K562 (cell line): ENCODE data around the gene MBD3L4. TPM values are rescaled to one million over a fixed set of nuclear protein-coding genes. Genes with fewer than 3 reads are reported as not detected.
A peak's percentile ranks its signal among the peaks of the same experiment; 100 is the strongest.

Experiments
- ATAC-seq: fragments of 200-7000 bp; cut with Tn5 transposase; 3 replicates; pipeline ENCODE4 v1.9.1; 2020; ENCODE audit warnings: moderate library complexity
- BruUV-seq: library from RNA; stranded (reverse); fragments of 400-500 nt; replicated peaks from 2 replicates; lab custom pipeline; 2021; lab: Mats Ljungman, UMichigan
- CTCF ChIA-PET: fragments of 300-600 bp; formaldehyde crosslinking; extraction: SDS; loops from one replicate; lab custom pipeline; 2021; ENCODE audit warnings: low intra/inter-chr PET ratio; lab: Yijun Ruan, JAX
- POLR2A ChIA-PET: fragments of 300-600, 350-650 bp; sonication (Branson Sonifier 250); formaldehyde crosslinking; extraction: SDS; loops from one replicate; lab custom pipeline; 2021; ENCODE audit warnings: antibody characterized with exemption, inconsistent platforms; lab: Yijun Ruan, JAX
- DNase-seq, 4 experiments: peaks; one replicate each; pipeline versions ENCODE4 v3.0.0 to v3.0.0-alpha.2; 2011 to 2018; ENCODE audit warnings: low spot score in 3 of 4, mixed read lengths in 3 of 4; ENCODE audit errors: extremely low read depth in 1 of 4
- FAIRE-seq: peaks from 2 replicates; lab custom pipeline; 2011; peaks lifted over from hg19 to GRCh38; lab: Jason Lieb, UNC
- H2AFZ ChIP-seq: 2 replicates; pipeline ENCODE4 v1.6.0; 2011; ENCODE audit warnings: low read depth, low read length, control low read depth, inconsistent platforms
- H3K27ac ChIP-seq: fragments of 200-600 bp; 3 replicates; pipeline ENCODE4 v1.8.0; 2011; ENCODE audit warnings: low read depth, mild to moderate bottlenecking, control low read depth, inconsistent platforms, low read length, moderate library complexity, mixed read lengths; ENCODE audit errors: extremely low read depth
- H3K27me3 ChIP-seq, 2 experiments: fragments of 300-600 bp in 1 of 2; 2 replicates in 1 of 2; 3 replicates in 1 of 2; pipeline versions ENCODE4 v1.6.0 to v1.8.0; 2011; ENCODE audit warnings: inconsistent platforms in 2 of 2, low read length in 2 of 2, mild to moderate bottlenecking in 1 of 2, mixed read lengths in 1 of 2, moderate library complexity in 1 of 2; ENCODE audit not compliant: control insufficient read depth in 2 of 2, insufficient read depth in 2 of 2
- H3K36me3 ChIP-seq: fragments of 300-600 bp; 3 replicates; pipeline ENCODE4 v1.8.0; 2011; ENCODE audit warnings: mild to moderate bottlenecking, low read length, inconsistent platforms; ENCODE audit not compliant: control insufficient read depth, insufficient read depth
- H3K4me1 ChIP-seq, 2 experiments: fragments of 200-600 bp in 1 of 2; replicated peaks in 1 of 2; 2 replicates in 1 of 2; 3 replicates in 1 of 2; pipeline versions ENCODE4 v1.5.1 to v1.8.0; 2011; ENCODE audit warnings: inconsistent platforms in 2 of 2, low read length in 2 of 2, mild to moderate bottlenecking in 1 of 2, mixed read lengths in 1 of 2, moderate library complexity in 1 of 2; ENCODE audit not compliant: control insufficient read depth in 2 of 2, insufficient read depth in 2 of 2
- H3K4me2 ChIP-seq: 2 replicates; pipeline ENCODE4 v1.6.1; 2011; ENCODE audit warnings: low read length, control low read depth, inconsistent platforms, mixed read lengths; ENCODE audit not compliant: insufficient read depth
- H3K4me3 ChIP-seq: fragments of 200-600 bp; sonication (generic), shearing (Covaris generic); 2 replicates; pipeline ENCODE4 v1.5.1; 2016; ENCODE audit warnings: control low read depth, inconsistent platforms
- H3K79me2 ChIP-seq: fragments of 200-600 bp; 3 replicates; pipeline ENCODE4 v1.8.0; 2011; ENCODE audit warnings: low read length, inconsistent platforms; ENCODE audit not compliant: control insufficient read depth, insufficient read depth
- H3K9ac ChIP-seq, 2 experiments: 2 replicates each; pipeline versions ENCODE4 v1.6.0 to v1.6.1; 2011; ENCODE audit warnings: low read depth in 2 of 2, low read length in 2 of 2, control low read depth in 1 of 2, inconsistent platforms in 1 of 2, mild to moderate bottlenecking in 1 of 2, mixed read lengths in 1 of 2; ENCODE audit not compliant: insufficient read depth in 1 of 2
- H3K9me1 ChIP-seq: one replicate; pipeline ENCODE4 v1.6.0; 2011; ENCODE audit warnings: inconsistent platforms, mild to moderate bottlenecking, low read length, moderate library complexity; ENCODE audit not compliant: control insufficient read depth, insufficient read depth
- H3K9me3 ChIP-seq: replicated peaks from 2 replicates; pipeline ENCODE4 v1.5.1; 2011; ENCODE audit warnings: low read depth, low read length, inconsistent platforms; ENCODE audit not compliant: control insufficient read depth, insufficient read depth
- H4K20me1 ChIP-seq: replicated peaks from 2 replicates; pipeline ENCODE4 v1.6.1; 2011; ENCODE audit warnings: low read length, inconsistent platforms, mixed read lengths; ENCODE audit not compliant: control insufficient read depth, insufficient read depth
- ARID1B ChIP-seq: fragments of 450-650 bp; IDR thresholded peaks from 2 replicates; pipeline ENCODE4 v1.6.1; 2016; ENCODE audit warnings: antibody characterized with exemption, mild to moderate bottlenecking, inconsistent platforms
- CEBPG ChIP-seq, 3 experiments: fragments of 200-800 bp in 1 of 3; sonication (Bioruptor generic) in 1 of 3; sonication (generic) in 1 of 3; formaldehyde crosslinking in 1 of 3; IDR thresholded peaks in 2 of 3; conservative IDR thresholded peaks in 1 of 3; 2 replicates each; pipeline versions ENCODE4 v1.6.1 to v1.8.0; 2016 to 2022; ENCODE audit warnings: missing compliant biosample characterization in 2 of 3, missing genetic modification characterization in 2 of 3, mild to moderate bottlenecking in 1 of 3, missing genetic modification reagents in 1 of 3
- ELF4 ChIP-seq: fragments of 450-650 bp; formaldehyde crosslinking; IDR thresholded peaks from 2 replicates; pipeline ENCODE4 v1.4.0; 2022; ENCODE audit warnings: missing genetic modification characterization
- PHF8 ChIP-seq: fragments of 200-600 bp; sonication (generic); IDR thresholded peaks from 2 replicates; pipeline ENCODE4 v1.6.1; 2012; ENCODE audit warnings: mixed run types, mild to moderate bottlenecking, inconsistent platforms, low read length, moderate library complexity, borderline replicate concordance
- POLR2B ChIP-seq: fragments of 450-650 bp; IDR thresholded peaks from 2 replicates; pipeline ENCODE4 v1.6.1; 2018; ENCODE audit warnings: low read depth; ENCODE audit not compliant: partially characterized antibody
- TAL1 ChIP-seq: fragments of 450-650 bp; IDR thresholded peaks from 2 replicates; pipeline ENCODE4 v1.6.1; 2016; ENCODE audit warnings: mild to moderate bottlenecking
- U2AF1 ChIP-seq: fragments of 200-400 bp; formaldehyde crosslinking; optimal IDR thresholded peaks from 2 replicates; pipeline ENCODE3; 2017; ENCODE audit warnings: mild to moderate bottlenecking, low read depth, low read length, moderate library complexity
- ZNF263 ChIP-seq: sonication (generic); formaldehyde crosslinking; IDR thresholded peaks from 2 replicates; pipeline ENCODE4 v1.8.0; 2022; ENCODE audit warnings: mild to moderate bottlenecking, missing genetic modification reagents, borderline replicate concordance
- ZNF583 ChIP-seq: fragments of 250-450 bp; sonication (Bioruptor Pico); IDR thresholded peaks from 2 replicates; pipeline ENCODE4 v1.4.0; 2020
- ZNF707 ChIP-seq: fragments of 250-450 bp; sonication (Bioruptor Pico); conservative IDR thresholded peaks from 2 replicates; pipeline ENCODE4 v1.8.0; 2022; ENCODE audit warnings: inconsistent platforms, mild to moderate bottlenecking, moderate library complexity
- WGBS: fragments of 100-300 bp; shearing (Covaris generic); methylation state at CpG from one replicate; pipeline ENCODE4 v1.1.6; 2016; ENCODE audit warnings: low coverage, mixed read lengths; ENCODE audit not compliant: insufficient coverage; ENCODE audit errors: missing lambda C conversion rate; 5-methylcytosine and 5-hydroxymethylcytosine counted together
- in situ Hi-C: fragments of 300-500 bp; cut with MboI; formaldehyde crosslinking; loops from 4 replicates; pipeline ENCODE4 v1.15.0; 2018; ENCODE audit warnings: inconsistent platforms, mixed read lengths
- intact Hi-C: fragments of 100-400 bp; cut with micrococcal nuclease; formaldehyde crosslinking; loops from 2 replicates; pipeline ENCODE4 v1.14.2; 2022
- polyA plus RNA-seq, 8 experiments: library from polyadenylated mRNA; depleted of rRNA in 4 of 8; stranded (reverse) in 5 of 8; unstranded in 3 of 8; fragments of >200 nt; fragmentation: Nextera tagmentation in 2 of 8; fragmentation: Illumina TruSeq in 1 of 8; extraction: Ambion mirVana in 2 of 8; extraction: Trizol in 1 of 8; gene quantifications; 2 replicates each; pipeline versions ENCODE4 v1.2.1 to v1.2.3, GENCODE V29; 2011 to 2014; ENCODE audit warnings: inconsistent platforms in 1 of 8, missing spikeins in 1 of 8
- total RNA-seq, 7 experiments: library from RNA; depleted of rRNA in 6 of 7; stranded (reverse); fragments of >200 nt in 6 of 7; fragmentation: Illumina TruSeq in 2 of 7; extraction: Trizol in 2 of 7; gene quantifications; 2 replicates each; pipeline versions ENCODE4 v1.2.1 to v1.2.3, GENCODE V29; 2011 to 2021; ENCODE audit warnings: low replicate concordance in 1 of 7

MBD3L4 gene
- total and polyA plus RNA-seq, 9 of the 15 experiments (the other 6 are each of a cell fraction or from before 2014, with no cell fraction given) = not detected

GRCh38 chr19:6999933-7000332 is 40.0 kb downstream of the MBD3L4 start (continued):
- TF ChIP-seq ARID1B = no peak
- no peak for TF ChIP-seq ELF4 (CRISPR knock-in tag)
- TF ChIP-seq PHF8 = no peak
- TF ChIP-seq ZNF263 (CRISPR knock-in tag) = no peak
- TF ChIP-seq ZNF583 (CRISPR knock-in tag) = no peak
- TF ChIP-seq, all 486 proteins: peak for 0

GRCh38 chr19:6997679-6998445 is 42.1 kb downstream of the MBD3L4 start:
- no peaks in the 10 kb centered on the region for H3K4me1 ChIP-seq
- no peak for FAIRE-seq

More at GRCh38 chr19:6997679-6998445, 42.1 kb downstream of the MBD3L4 start:
- no peaks in the 10 kb centered on the region for H3K79me2 ChIP-seq
- intact Hi-C loops = no loop called here
- in situ Hi-C loops = no loop called here
- ATAC-seq (no peak), DNase-seq (no peak)
- H3K27me3 ChIP-seq = no peaks in the 10 kb centered on the region; a peak in 2 of 5 replicates
- TF ChIP-seq TAL1 (no peak), U2AF1 (no peak), CEBPG (CRISPR knock-in tag; IDR thresholded peaks at IDR 0.05) (no peak), CEBPG (tag; conservative IDR thresholded peaks at IDR 0.05 in 1 of 2, IDR thresholded peaks at IDR 0.05 in 1 of 2) (peak; percentile 30 to 73; a peak in 3 of 4 replicates), POLR2B (no peak), ZNF707 (CRISPR knock-in tag) (no peak)
- 13% methylated on average over 15 of the region's 15 CpGs for WGBS
- ChIA-PET CTCF (no interaction called here), POLR2A (no interaction called here)
- H3K9me1 ChIP-seq = no peaks in the 10 kb centered on the region
- H3K36me3 ChIP-seq = no peaks in the 10 kb centered on the region
- no TSS peak for BruUV-seq
- no peak overlapping the region for H3K9ac ChIP-seq
- H2AFZ ChIP-seq = no peak overlapping the region
- no peak overlapping the region for H3K27ac ChIP-seq
- H4K20me1 ChIP-seq = no peaks in the 10 kb centered on the region
- no peak overlapping the region for H3K4me3 ChIP-seq
- H3K9me3 ChIP-seq = peaks cover 4% of the 10 kb centered on the region; the same call in 1 of the 2 replicates
- H3K4me2 ChIP-seq = no peak overlapping the region
